NCI-H526 treated with DMSO at 0.1 percent for 48 hours (cell line): ENCODE results near the gene ACP1.

Source experiments
- DNase-seq: peaks from one replicate; lab custom pipeline; 2025; lab: John Stamatoyannopoulos, UW

The ACP1 gene

GRCh38 chr2:264493-265468 is at the start of gene ACP1:
Gene ACP1, plus strand, starts transcription at chr2:264947. Its CDS starts 18 bp downstream, at chr2:264965.
- DNase-seq, result peak; percentile 92

GRCh38 chr2:216068-216467 is 48.7 kb upstream of the ACP1 start:
- DNase-seq, result no peak

- no peak for DNase-seq
Measured at GRCh38 chr2:223451-223850, 41.3 kb upstream of the ACP1 start.

GRCh38 chr2:223971-224760 is 40.6 kb upstream of the ACP1 start:
- DNase-seq, result no peak

- DNase-seq, result no peak
Measured at GRCh38 chr2:228115-228514, 36.6 kb upstream of the ACP1 start.

GRCh38 chr2:228518-229278 is 36.0 kb upstream of the ACP1 start:
- DNase-seq, result no peak

- no peak for DNase-seq
Measured at GRCh38 chr2:231521-232185, 33.1 kb upstream of the ACP1 start.

GRCh38 chr2:233030-233429 is 31.7 kb upstream of the ACP1 start:
- no peak for DNase-seq

- no peak for DNase-seq
Measured at GRCh38 chr2:234421-234820, 30.3 kb upstream of the ACP1 start.

- no peak for DNase-seq
Measured at GRCh38 chr2:236993-237539, 27.7 kb upstream of the ACP1 start.

- no peak for DNase-seq
Measured at GRCh38 chr2:237878-238277, 26.9 kb upstream of the ACP1 start.

GRCh38 chr2:238431-238830 is 26.3 kb upstream of the ACP1 start:
- no peak for DNase-seq

- no peak for DNase-seq
Measured at GRCh38 chr2:238869-239268, 25.9 kb upstream of the ACP1 start.

GRCh38 chr2:244547-244946 is 20.2 kb upstream of the ACP1 start:
- no peak for DNase-seq

- no peak for DNase-seq
Measured at GRCh38 chr2:246489-247144, 18.1 kb upstream of the ACP1 start.

GRCh38 chr2:248724-249123 is 16.0 kb upstream of the ACP1 start:
- DNase-seq, result no peak

GRCh38 chr2:249538-250042 is 15.2 kb upstream of the ACP1 start:
- DNase-seq, result no peak

- no peak for DNase-seq
Measured at GRCh38 chr2:252001-252602, 12.6 kb upstream of the ACP1 start.

GRCh38 chr2:253202-253638 is 11.5 kb upstream of the ACP1 start:
- DNase-seq, result no peak

- no peak for DNase-seq
Measured at GRCh38 chr2:254241-254640, 10.5 kb upstream of the ACP1 start.
